GM19438 (cell line): ENCODE results near the gene RAB44.

Experiments used
- ATAC-seq: cut with Tn5 transposase; IDR thresholded peaks from one replicate; pipeline ENCODE4 v1.9.1; 2021; ENCODE audit warnings: low read depth; ENCODE audit not compliant: unreplicated experiment

RAB44 gene

DNA sequence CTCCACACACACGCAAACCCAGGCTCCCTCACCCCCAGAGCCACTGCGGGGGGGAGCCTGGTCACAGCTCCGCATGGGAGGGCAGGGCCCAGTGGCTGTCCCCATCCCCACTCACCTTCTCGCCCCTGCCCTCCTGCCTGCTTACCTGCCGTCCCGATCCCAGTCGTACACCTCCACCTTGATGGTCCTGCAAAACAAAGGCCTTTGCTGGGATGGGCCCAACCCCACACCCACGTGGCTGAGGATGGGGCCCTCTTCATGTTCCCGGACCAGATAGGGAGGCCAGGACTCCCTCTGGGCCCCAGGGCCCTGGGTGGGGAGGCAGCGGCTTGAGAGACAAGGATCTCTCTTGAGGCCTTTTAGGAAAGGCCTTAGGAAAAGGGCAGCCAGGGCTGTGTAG lies 67.6 kb downstream of the RAB44 start:
- no peak for ATAC-seq

DNA sequence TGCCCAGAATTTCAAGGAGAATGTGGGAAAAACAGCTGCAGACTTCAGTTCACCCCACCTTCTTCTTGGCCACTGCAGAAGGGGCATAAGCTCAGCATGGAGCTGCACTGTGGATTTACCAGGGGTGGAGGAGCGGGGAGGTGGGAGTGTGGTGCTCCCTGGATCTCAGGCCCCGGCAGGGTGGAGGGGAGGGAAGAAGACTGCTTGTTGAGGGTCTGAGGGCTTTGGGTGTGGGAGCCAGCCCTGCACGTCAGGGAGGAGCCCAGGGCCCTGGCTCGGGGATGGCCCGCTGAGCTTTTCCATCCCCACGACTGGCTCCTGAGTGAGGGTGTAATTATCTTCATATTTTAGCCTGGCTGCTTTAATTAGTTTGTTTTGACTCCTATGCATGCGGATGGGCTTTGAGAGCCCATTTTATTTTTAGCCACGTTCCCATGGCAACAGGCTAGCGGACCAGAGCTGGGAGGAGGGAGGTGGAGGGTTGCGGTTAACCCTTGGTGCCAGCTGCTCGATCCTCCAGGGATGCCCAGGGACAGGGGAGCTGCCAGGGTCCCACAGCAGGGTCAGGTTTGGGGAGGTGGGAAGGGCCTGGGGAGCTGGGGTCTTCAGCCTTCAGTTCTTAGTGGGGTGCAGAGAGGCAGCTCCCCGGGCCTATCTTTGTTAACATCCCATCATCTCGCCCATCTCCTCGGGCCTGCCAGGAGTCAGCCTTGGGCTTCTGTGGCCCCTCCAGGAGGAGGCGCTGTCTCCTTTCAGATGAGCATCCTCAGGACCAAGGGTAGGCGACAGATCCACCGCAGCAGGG lies 68.2 kb downstream of the RAB44 start:
- ATAC-seq, result peak; percentile 58

DNA sequence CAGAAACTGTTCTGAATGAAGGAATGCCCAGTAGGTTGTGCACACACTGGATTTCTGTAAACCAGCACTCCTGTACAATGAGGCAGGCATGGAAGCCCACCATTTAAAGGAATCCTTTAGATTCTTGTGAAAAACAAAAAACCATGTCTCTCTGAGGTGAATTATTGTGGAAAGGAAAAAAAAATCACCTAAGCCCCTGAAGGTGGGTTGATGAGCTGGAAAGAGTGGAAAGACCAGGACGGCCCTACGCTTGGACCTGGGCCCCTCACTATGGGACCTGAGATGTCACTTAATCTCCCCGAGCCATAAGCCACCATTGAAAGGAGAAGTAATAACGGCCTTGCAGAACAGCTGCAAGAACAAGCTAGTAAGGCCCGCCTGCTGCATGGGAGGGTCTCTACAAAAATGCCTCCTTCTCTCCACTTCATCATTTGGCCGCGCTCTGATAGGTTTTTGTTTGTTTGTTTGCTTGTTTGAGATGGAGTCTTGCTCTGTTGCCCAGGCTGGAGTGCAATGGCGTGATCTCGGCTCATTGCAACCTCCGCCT lies 68.8 kb downstream of the RAB44 start:
- ATAC-seq, result no peak

DNA sequence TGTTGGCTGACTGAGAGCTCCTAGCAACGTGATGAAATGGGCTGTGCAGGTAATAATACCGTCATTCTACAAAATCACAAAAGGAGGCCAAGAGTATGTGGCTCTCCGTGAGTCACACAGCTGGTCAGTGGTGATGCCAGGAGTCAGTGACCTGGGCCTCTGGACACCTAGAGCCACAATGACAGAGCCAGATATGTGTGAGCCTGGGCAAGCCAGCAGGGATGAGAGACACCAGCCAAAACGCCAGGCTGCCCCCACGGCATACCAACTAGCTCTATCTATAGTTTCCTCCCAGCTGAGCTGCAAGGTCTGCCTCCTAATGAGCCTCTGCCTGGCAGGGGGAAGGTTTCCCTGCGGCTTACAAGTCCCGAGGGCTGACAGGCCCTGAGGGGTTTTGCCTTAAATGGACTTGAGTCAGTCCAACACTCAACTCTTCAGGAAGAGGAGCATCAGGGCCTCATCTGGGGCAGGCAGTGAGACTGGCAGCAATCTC lies 71.6 kb downstream of the RAB44 start:
- no peak for ATAC-seq

DNA sequence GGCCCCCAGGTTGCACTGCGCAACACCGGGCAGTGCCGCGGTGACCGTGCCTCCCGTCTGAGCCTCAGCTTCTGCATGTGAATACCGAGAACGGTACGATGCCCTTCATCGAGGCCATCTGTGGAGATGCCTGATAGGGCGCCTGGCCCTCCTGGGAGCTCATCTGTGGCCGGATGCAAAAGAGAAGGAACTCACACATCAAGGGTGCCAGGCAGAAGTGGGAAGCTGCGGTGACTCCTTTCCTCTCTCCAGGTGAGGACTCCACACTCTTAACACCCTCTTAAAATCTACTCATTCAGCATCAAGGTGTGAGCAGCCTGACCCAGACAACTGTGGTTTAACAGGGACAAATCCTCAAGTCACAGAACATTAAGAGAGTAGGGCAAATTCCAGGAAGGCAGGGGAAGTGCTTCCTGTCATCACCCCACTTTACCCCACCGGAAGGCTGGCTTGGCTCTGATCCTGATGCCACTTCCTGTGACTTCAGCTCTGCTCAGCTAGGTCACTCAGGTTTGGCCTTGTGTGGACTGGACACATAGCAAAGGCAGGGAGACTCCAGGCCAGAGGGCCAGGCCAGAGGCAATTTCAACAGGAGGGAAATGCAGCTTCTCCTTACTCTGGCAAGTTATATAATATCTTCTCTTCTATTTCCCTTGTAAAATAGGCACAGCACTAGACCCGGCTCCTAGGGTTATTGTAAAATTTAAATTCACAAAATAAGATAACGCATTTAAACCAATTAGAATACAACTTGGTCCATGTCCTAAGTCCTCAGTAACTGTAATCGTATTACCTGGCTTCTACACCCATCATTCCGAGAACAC lies 72.3 kb downstream of the RAB44 start:
- ATAC-seq, result no peak

DNA sequence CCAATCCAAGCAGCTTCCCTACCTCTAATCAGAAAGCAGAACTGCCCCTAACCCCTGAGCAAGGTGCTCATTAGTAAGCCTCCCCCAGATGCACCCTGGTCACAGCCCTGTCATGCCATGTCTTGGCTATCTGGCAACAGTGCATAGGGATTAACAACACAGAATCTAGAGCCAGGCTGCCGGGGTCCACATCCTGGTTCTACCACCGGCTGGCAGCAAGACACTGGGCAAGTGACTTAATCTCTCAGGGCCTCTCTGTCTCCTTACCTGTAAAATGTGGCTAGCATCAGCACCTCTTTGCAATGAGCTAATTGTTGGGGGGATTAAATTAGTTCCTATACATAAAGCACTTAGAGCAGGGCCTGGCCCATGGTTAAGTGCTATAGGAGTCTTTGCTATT lies 73.5 kb downstream of the RAB44 start:
- no peak for ATAC-seq

DNA sequence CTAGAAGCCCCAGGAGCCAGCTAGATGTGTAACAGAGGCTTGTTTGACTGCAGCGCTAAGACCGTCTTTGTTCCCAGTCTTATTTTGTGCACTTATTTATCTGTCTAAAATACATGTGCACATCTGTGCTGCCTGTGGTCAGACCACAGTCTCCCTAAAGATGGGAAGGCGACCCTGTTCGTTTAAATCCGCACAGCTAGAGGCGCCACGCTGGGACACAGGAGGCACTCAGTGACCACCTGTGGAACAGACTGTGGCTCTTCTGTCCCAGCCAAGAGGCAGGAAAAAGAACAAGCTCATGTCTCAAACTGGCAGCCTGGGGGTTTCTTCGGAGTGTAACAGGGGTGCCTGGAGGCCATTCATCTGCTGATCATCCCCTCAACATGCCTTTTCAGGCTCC lies 74.8 kb downstream of the RAB44 start:
- ATAC-seq, result no peak

DNA sequence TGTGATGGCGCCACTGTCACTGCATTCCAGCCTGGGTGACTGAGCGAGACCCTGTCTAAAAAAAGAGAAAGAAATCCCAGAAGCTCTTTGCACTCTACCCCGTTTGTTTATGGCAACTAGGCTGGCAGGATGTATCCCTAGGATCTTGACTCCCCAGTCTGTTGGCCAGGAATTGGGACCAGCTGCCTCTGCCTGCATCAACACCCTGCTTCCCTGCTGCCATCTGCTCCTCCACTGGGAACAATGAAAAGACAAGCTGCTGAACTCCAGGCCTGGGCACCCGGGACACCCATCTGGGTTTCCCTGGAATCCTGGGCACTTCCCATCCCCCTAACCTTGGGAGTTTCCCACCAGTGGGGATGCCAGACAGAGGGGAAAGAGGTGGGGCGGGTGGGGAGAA lies 76.7 kb downstream of the RAB44 start:
- no peak for ATAC-seq

DNA sequence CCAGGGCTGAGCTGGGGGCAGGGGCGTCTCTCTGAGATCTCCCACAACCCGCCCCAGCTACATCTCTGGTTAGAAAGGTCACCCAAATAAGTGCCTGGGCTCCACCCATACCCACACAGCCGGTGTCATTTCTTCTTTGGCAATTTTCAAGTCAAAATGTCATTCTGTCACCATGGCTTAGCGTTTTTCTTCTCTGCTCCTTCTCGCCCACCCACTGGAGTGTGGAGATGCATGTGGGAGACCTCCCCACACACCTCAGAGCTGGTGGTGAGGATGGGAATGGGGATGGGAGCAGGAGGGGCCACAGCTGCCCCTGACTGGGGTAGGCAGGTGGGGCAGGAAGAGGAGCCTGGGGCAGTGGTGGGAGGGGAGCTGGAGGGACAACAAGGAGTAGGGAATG lies 78.5 kb downstream of the RAB44 start:
- no peak for ATAC-seq

DNA sequence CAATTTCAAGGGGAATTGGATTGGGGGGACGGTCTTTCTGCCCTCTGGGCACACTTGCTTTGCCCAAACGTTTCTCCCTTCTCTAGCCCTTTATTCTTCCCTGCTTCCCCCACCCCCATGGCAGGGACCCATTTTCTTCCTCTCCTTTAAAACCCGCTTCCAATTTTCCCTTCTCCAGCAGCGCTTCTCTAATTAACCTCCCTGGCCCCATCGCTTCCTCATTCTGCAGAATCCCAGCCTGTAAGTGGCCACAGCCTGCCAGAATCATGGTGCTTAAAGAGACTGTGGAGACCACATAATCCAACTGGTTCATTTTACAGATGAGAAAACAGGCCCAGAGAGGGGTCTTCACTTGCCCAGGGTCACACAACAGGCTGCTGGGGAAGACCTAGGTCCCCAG lies 80.2 kb downstream of the RAB44 start:
- no peak for ATAC-seq

DNA sequence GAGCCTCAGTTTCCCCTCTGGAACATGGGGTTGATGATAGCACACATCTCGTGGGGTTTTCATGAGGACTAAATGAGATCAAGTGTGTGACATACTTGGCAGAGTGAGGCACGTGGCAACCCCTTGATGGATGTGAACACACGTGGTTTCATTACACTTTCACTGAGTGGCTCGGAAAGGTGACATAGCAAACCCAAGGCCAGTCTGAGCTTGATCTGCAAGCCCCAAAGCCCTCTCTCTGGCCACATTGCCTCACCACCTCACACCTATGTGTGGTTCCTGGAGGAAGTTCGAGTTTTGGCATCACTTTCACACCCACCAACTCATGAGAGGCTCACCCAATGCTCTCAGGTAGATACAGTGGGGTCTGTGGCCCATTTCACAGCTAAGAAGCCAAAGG lies 81.6 kb downstream of the RAB44 start:
- no peak for ATAC-seq

DNA sequence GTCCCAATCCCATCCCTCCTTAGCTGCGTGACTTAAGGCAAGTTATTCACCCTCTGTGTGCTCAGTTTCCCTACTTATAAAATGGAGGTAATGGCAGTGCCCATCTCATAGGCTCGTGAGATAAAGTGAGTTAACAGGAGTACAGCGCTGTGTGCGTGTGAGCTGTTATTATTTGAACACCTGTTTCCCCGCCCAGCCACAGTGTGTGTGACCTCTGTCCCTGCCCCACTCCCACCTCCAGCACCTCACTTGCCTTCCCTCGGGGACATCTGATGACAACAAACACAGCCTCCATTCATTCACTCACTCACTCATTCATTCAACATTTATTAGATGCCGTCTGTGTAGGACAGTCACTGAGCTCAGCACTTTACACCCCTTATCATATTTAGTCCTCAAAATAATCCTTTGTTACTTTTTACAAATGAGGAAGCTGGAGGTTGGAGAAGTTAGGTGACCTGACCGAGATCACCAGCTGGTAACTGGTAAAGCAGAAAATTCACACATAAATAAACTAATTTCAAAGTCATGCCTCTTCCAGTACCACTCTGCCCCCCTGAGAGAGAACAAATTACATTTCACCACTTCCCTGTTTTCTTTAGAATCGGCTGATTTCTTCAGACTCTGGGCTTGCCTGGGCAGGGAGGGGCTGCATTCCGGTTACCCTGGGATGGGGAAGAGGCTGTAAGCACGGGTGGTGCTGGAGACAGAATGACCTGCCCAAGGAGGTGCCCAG lies 83.0 kb downstream of the RAB44 start:
- ATAC-seq, result no peak

DNA sequence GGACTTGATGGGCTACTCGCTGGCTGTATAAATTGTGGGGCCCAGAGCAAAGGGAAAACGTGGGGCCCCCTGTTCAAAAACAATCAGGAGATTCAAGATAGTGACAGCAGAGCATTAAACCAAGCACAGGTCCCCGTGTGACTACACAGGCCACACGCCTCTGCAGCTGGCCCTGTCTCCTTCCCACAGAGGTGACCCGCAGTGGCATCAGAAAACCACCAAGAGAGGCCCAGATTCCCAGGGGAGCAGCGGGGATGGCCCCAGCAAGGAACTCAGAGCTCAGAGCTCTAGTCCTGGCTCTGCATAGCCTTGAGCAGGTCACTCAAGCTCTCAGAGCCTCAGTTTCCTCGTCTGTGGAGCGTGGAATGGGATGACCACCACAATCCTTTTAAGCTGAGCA lies 84.0 kb downstream of the RAB44 start:
- ATAC-seq, result peak; percentile 64
